Iris pigment epithelial cell (primary cell): ENCODE measurements around the gene ANKLE1.
"Not testable (repeated sequence)": the region's sequence is repeated elsewhere in the genome, so short reads cannot be mapped to it uniquely, and the experiment has no call there.

ENCODE experiments used
- DNase-seq: peaks from one replicate; pipeline ENCODE4 v3.0.0-alpha.2; 2011; ENCODE audit warnings: low read depth

The ANKLE1 gene

DNA sequence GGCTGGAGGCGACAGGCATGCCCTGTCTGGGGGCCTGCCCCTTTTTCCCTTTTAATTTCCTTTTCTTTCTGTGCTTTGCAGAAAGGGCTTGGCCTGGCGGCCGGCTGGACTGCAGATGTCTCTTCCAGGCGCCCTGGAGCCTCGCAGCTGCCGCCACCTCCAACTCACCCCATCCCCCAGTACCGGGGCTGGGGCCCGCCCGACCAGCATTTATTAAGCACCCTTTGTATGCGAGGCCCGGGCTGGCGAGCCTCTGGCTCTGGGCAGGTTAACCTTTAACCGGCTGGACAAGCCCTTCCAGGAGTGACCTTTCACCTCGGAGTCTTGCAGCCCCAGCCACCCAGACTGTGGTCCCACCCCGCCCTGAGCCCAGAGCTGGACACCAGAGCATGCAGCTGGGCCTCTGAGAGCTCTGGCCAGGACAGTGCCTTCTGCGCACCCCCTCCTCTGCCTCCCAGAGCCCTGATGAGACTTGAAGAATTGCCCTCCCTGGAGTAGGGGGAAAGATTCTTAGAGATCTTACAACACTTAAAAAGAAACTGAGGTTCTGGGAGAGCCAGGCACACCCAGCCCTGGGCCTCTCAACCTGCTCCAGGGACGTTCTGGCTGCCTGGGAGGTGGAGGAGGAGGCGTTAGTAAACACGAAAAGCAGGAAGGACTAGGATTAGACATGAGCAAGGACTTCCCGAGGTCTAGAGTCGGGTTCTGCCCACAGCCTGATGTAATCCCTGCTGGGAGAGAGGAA, 34.8 kb upstream of the ANKLE1 start:
- peak; percentile 58 for DNase-seq

DNA sequence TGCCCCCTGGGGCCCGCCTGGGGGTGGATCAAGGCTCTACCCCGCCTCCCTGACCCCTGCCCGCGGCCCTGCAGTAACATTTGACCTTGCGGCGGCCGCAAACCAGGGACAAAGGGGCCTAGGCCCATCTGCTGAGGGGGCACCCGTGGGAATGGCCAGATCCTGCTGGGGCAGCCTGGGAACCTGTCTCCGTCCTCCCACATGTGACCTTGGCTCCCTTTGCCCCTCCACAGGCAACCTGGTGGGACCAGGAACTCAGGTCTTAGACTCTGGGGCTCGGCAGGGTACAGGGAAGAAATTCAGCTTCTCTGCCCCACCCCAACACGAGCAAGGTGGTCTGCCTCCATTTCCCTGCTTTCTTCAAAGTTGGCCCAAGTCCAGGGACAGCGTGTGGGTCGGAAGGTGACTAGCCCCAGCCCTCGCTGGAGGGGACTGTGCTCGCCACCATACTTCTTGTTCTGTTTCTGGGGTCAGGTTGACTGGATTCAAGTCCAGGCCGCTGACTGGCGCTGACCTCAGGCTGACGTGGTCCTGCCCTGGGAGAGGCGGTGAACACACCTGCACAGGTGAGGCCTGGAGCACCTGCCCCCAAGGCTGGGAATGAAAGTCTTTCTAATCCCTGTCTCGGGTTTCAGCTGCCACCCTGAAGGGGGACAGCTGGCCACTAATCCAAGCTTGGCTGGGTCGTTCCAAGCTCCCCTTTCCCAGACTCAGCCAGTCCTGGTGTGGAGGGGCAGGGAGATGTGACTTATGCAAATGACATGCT, 33.5 kb upstream of the ANKLE1 start:
- no peak for DNase-seq

DNA sequence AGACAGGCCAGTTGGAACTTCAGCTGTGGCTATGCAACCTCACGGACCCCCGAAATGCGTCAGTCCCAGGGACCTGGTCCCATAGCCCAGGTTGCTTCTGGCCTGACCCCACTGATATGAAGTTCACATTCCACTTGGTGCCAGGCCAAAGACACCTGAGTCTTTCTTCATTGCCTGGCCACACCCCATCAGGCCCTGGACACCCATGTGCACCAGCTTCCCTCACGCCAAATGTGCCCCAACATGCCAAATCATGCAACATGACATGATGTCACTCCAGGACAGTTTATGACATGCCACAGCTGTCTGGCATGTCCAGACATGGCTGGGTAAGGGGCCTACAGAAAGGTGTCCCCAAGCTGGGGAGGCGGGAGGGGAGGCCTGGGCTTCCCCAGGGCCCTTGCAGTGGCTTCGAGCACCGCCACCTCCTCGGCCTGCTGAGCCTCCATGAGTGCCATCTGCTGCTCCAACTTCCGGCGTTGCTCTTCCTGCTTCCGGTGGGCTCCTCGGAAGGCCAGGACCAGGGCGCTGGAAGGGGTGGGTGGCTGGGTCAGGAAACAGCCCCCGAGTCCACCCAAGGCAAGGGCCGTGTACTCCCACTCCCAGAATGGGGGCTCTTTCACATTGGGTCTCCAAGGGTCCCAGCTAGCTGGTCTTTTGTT, 31.7 kb upstream of the ANKLE1 start:
- DNase-seq = no peak

DNA sequence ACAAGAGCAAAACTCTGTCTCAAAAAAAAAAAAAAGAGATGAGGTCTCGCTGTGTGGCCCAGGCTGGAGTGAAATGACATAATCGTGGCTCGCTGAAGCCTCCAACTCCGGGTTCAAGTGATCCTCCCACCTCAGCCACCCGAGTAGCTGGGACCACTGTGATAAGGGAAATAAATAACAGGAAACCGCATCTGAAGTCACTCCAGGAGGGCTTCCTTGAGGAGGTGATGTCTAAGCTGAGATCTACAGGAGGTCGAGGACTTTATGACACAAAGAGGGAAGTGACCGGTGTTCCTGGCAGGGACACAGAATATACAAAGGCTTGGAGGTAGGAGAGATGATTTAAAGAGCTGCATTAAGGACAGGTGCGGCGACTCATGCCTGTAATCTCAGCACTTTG, 27.1 kb upstream of the ANKLE1 start:
- DNase-seq = no peak

DNA sequence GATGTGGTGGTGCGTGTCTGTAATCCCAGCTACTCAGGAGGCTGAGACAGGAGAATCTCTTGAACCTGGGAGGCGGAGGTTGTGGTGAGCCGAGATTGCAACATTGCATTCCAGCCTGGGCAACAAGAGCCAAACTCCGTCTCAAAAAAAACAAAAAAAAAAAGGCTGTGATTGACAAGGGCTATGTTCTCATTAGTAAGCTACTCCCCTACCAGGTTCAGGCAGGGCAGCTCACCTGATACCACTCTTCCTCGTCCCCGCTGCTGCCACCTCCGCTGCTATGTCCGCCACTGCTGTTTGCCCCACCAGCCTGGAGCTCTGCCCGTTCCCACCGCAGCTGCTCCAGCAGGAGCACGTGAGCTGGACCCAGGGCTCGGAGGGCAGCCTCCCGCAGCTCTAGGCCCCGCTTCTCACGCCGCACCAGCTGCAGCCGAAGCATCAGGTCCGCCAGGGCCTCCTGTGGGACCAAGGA, 26.5 kb upstream of the ANKLE1 start:
- DNase-seq = peak; percentile 59

DNA sequence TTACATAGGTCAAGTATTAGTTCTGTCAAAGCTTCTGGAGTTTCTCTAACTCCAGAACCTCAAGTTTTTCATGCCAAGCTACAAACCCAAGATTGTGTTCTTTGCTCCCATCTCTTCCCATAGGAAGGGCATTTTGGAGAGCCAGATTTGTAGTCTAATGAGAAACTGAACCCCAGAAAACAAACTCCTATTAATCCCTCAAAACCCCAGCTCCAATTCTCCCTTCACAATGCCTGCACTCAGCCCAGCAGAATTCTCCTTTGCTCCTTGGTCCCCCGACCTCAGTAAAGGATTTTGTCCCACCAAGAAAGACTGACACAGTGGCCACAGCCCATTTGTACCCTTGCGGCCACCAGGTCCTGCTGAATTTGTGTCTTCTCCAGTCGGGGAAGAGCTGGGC, 25.6 kb upstream of the ANKLE1 start:
- no peak for DNase-seq

DNA sequence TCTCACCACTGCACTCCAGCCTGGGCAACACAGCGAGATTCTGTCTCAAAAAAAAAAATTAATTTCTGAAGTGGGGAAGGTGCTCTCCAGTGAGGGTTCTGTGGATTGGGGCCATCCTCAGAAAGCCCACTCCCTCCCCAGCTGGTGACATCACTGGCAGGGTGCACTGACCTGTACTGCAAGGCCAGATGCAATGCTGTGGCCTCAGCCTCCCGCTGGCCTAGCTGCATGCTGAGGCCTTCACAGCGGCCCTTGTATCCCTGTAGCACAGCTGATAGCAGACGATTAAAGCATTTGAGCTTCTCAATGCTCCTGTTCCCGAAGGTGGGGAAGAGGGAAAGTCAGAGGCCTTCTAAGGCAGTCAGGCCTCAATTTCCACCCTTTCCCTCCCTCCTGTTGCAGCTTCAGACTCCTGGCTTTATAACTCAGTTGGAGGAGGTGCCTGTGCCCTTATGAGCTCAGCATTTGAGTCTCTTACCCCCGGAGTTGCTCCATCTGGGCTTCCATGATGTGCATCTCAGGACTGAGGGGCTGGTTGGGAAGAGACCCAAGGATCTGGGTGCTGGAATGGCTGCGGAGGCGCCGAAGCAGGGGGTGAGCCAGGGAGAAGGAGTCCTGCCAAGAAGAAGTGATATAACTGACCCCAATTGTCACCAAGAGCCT, 22.5 kb upstream of the ANKLE1 start:
- peak; percentile 34 for DNase-seq

DNA sequence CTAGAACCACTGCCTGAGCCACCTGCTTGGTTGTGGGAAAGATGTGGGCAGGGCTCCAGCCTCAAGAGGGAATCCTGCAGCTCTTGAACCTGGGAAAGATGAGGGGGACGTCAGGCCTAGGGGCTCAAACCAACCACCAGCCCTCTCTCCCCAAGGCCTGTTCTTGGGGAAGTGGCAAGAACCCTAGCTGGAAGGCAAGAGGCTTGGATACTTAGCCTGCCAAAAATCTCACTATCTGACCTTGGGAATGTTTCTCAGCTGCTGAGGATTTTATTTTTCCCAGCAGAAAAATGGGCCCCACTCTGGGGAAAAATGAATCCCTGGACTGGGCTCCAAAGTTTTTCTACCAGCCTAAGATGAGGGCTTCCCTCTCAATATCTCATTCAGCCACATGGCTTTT, 21.8 kb upstream of the ANKLE1 start:
- DNase-seq = no peak

DNA sequence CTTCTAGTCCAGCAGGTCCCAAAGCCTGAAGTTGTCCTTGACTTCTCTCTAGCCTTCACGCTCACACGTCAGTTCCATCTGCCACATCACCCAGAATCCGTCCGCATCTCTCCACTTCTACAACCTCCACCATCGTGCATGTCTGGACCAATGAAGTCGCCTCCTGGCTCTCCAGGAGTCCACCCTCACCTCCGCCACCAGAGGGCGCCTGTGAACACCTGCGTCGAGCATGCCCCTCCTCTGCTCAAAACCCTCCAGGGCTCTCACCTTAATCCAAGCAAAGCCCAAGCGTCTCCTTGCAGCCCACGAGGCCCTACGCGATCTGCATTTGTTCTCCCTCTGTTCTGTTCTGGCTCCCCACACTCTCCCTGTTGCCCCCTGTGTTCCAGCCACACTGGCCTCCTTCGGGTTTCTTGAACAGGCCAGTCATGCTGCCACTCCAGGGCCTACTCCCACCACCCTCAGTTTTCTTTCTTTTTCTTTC, 20.8 kb upstream of the ANKLE1 start:
- DNase-seq = peak; percentile 60

DNA sequence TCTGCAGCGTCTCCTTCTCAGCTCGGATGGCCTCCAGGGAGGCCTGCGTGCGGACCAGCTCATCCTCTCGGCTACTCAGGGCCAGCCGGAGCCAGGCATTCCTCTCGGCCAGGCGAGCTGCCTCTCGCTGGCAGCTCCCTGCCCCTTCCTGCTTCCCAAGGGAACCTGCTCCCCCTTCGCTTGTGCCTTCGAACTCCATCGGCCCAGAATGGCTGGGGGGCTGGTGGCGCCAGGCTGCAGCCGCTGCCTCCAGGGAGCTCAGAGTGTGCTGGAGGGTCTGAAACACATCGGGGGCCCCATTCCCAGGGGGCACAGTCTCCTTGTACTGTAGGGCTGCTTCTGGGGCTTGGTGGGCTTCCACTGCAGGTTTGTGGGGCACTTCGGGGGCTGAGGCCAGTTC, 19.1 kb upstream of the ANKLE1 start:
- no peak for DNase-seq

DNA sequence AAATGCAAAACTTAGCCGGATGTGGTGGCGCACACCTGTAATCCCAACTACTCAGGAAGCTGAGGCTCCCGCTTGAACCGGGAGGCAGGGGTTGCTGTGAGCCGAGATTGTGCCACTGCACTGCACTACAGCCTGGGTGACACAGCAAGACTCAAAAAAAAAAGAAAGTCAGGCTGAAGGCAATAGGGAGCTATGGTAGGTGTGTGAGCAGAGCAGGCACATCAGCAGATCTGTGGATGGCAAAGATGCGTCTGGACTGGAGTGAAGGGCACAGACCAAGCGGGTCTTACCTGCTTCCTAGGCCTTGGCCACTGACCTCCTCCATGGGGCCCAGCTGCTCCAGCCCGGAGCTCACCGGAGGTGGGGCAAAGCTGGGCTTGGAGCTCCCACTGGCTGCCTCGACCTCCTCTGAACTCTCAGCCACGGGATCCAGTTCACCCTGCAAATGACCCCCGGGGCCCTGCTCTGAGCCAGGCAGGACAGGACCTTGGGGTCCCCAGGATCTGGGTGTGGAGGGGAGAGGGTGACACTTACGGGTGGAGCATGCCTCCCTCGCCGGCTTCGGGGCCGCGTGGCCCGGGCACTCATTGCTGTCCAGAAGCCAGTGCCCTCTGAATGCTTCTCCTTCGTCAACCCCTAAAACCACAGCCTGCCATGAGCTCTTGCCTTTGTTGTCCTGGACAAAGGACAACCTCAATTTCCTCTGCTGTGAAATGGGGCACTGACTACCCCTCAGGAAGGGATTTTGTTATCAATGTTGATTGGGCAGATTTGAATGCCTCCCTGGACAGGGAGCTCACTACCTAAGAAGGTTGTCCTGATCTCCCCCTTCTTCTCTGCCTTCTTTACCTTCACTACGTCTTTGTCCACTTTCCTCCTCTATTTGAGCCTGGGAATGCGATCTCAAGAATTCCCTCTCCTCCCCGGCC, 17.7 kb upstream of the ANKLE1 start:
- no peak for DNase-seq

DNA sequence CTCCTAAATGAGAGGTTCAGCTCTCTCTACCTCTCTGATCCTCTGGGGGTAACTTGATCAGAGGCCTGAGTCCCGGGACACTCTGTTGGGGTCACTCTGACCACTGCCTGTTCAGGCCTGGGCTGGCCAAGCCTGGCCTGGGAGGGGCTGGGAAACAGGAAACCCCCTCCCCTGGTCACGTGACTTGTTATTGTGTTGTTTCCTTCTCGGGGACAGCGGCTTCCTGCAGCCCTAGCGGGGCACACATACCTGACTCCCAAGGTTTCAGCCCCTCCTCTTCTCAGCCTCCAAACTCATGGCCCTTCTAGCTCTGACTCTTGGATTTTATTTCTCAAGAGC, 17.1 kb upstream of the ANKLE1 start, which contains the start of gene USHBP1:
Gene USHBP1, minus strand, starts transcription at position 105 of the 339 bp plus-strand sequence. CDS start 446 bp downstream, outside the sequence.
- no peak for DNase-seq

DNA sequence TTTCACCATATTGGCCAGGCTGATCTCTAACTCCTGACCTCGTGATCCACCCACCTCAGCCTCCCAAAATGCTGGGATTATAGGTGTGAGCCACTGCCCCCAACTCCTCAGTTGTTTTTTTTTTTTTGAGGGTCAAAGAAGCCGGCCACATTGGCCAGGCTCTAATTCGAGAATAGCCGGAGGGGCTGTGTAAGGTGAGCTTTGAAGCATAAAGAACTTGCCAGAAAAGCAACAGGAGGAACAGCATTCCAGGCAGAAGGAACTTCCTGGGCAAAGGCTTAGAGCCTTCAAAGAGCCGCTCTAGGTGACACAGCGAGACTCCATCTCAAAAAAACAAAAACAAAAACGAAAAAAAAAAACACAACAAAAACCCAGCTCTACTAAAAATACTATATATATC, 15.7 kb upstream of the ANKLE1 start:
- no peak for DNase-seq

DNA sequence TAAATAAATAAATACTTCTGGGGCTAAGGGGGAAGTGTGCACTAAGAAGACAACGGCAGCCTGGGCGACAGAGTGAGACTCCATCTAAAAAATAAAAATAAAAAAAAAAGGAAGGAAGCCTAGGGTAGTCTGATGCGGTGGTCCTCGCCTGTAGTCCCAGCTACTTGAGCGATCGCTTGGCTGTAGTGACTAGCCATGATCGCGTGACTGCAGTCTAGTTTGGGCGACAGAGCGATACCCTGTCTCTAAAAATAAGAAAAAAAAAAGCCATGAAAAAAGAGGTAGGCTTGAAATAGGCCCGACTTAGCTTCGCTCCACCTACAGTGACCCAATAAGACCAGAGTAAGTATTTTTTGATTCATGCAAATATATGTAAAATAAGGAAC, 15.1 kb upstream of the ANKLE1 start:
- DNase-seq = no peak

DNA sequence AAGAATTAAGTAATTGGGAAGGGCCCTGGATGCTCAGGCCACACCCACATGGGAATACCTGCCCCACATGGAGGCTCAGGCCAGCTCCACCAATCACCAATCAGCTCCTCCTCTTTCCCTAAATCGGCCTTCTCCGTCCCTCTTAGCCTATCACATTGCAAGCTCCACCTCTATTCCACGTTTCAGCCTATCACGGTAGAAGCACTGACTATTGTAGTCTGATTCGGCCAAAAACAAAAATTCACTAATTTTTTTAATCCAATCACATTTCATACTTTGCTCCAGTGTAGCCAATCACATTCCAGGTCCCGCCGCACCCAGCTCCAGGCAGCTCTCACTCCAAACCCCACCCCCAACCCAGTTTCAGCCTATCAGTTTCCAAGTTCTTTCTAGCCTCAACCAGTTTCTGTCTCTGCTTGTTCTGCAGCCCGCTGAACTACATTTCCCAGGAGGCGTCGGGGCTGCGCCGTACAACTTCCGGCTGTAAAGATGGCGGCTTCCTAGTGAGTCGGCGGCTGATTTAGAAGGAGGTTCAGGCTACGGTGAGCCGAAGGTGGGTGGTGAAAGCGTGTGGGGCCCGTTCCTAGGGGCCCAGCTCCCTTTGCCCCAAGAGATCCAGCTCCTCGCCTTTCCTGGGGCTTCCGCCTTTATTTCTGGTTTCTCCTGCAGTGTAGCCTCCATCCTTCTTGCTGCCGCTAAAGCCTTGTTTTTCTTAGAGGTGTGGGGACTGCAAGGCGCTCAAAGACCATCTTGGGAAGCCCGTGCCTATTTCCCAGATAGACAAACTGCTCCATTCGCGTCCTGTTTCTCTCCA, 14.5 kb upstream of the ANKLE1 start, which contains the start of gene BABAM1:
Gene BABAM1, plus strand, starts transcription at position 469 of the 814 bp plus-strand sequence. CDS start 1,364 bp downstream, outside the sequence.
- peak; percentile 99 for DNase-seq

DNA sequence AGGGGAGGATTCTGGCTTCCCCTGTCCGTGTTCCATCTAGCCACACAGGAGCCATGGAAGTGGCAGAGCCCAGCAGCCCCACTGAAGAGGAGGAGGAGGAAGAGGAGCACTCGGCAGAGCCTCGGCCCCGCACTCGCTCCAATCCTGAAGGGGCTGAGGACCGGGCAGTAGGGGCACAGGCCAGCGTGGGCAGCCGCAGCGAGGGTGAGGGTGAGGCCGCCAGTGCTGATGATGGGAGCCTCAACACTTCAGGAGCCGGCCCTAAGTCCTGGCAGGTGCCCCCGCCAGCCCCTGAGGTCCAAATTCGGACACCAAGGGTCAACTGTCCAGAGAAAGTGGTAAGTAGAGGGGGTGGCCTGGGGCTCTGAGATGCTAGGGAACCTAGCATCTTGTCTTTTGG, 12.9 kb upstream of the ANKLE1 start:
- DNase-seq = no peak

DNA sequence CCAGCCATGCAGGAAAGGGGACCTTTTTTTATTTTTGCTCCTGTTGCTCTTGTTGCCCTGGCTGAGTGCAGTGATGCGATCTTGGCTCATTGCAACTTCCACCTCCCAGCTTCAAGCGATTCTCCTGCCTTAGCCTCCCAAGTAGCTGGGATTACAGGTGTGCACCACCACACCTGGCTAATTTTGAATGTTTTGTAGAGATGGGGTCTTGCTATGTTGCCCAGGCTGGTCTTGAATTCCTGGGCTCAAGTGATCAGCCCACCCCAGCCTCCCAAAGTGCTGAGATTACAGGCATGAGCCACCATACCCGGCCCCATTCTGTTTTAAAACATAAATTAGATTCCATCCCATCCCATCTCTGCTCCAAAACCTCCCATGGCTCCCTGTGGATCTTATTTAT, 6.8 kb upstream of the ANKLE1 start:
- DNase-seq = not testable (repeated sequence)

DNA sequence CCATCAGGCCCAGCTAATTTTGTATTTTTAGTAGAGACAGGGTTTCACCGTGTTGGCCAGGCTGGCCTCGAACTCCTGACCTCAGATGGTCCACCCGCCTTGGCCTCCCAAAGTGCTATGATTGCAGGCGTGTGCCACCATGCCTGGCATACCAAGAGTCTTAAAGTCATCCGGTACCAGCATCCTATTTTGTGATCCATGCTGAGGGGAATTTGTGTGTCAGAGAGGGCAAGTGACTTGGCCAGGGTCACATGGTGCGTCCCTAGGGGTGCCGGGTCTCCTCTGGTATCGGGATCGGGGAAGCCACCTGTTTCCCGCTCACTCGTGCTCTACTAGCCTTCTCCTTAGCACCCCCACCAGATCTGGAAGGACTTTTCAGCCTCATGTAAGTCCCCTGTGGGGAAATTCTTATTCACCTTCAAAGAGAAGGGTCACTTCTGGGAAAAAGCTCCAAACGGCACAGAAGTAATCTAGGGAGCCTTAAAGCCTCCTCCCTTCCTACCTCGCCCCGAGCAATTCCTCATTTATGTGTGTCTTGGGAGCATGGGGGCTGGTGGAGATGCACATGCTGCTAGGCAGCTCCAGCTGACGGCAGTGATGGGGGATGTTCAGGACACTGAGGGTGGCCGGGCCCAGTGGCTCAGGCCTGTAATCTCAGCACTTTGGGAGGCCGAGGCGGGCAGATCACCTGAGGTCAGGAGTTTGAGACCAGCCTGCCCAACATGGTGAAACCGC, 6.1 kb upstream of the ANKLE1 start:
- DNase-seq = no peak

DNA sequence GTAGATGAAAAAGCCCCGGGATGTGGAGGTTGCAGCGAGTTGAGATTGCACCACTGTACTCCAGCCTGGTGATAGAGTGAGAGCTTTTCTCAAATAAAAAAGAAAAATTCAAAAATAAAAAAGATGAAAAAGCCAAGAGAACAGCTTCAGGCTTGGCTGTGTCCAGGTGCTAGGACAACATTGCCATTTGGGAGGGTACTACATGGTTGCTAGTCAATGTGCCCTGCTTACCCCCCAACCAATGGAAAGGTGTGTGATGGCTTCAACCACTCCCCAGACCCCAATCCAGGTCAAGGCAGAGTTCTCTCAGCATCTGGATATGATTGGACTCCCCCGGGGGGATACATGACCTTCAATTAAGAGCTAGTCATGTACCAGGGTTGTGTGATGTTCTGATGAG, 2.3 kb upstream of the ANKLE1 start:
- DNase-seq = no peak
